ENCODE results near the gene RAD51B. TPM values are rescaled to one million over a fixed set of nuclear protein-coding genes. Genes with fewer than 3 reads are reported as not detected.

RAD51B gene
- total and polyA plus RNA-seq, 9 of the 15 experiments (the other 6 are each of a cell fraction or from before 2014, with no cell fraction given) = 8.5 to 17.3 (median 11.3) TPM

GRCh38 chr14:68476212-68477109 lies 656.9 kb downstream of the RAD51B start (continued):
- TF ChIP-seq SMAD1 (IDR thresholded peaks at IDR 0.05; ENCODE audit: low read depth, low read length, partially characterized antibody) = no peak
- TF ChIP-seq SNIP1 (IDR thresholded peaks at IDR 0.05; ENCODE audit: low read depth) = no peak
- TF ChIP-seq DACH1 (IDR thresholded peaks at IDR 0.05; ENCODE audit: partially characterized antibody) = peak; percentile 31
- TF ChIP-seq THRB (CRISPR knock-in tag; conservative IDR thresholded peaks at IDR 0.05) = no peak
- no peak for TF ChIP-seq ZNF507 (tag; conservative IDR thresholded peaks at IDR 0.05)
- TF ChIP-seq KLF13 (tag; IDR thresholded peaks at IDR 0.05; ENCODE audit: borderline replicate concordance, low read depth) = no peak
- peak; percentile 78 for TF ChIP-seq FOSL1 (tag; conservative IDR thresholded peaks at IDR 0.05)
- TF ChIP-seq SETDB1 (IDR thresholded peaks at IDR 0.05; ENCODE audit: low read length) = no peak
- TF ChIP-seq ATF2 (CRISPR knock-in tag; IDR thresholded peaks at IDR 0.05) = no peak
- TF ChIP-seq ZNF239 (CRISPR knock-in tag; IDR thresholded peaks at IDR 0.05) = no peak
- no peak for TF ChIP-seq ZNF311 (CRISPR knock-in tag; IDR thresholded peaks at IDR 0.05)
- no peak for TF ChIP-seq ARID2 (IDR thresholded peaks at IDR 0.05)
- TF ChIP-seq MEIS2 (IDR thresholded peaks at IDR 0.05; ENCODE audit: partially characterized antibody) = peak; percentile 44
- TF ChIP-seq C11orf30 (IDR thresholded peaks at IDR 0.05; ENCODE audit: low read depth) = peak; percentile 84
- TF ChIP-seq MAFG (tag; conservative IDR thresholded peaks at IDR 0.05) = peak; percentile 81

All from K562 (cell line).